Cardiac fibroblast (primary cell): ENCODE results near the gene RASSF8.

ENCODE experiments used
- DNase-seq, 2 donors: peaks; one replicate each; pipeline versions ENCODE4 v3.0.0 to v3.0.0-alpha.2; 2010; ENCODE audit warnings: low read depth in 2 of 2
- H3K4me3 ChIP-seq, 2 donors: replicated peaks in 1 of 2; 1 replicate in 1 of 2; 2 replicates in 1 of 2; pipeline ENCODE4 v1.5.1; 2011; ENCODE audit warnings: low read depth in 2 of 2, low read length in 2 of 2, mild to moderate bottlenecking in 2 of 2, moderate library complexity in 1 of 2
- CTCF ChIP-seq: IDR thresholded peaks from one replicate; pipeline ENCODE4 v1.5.1; 2011; ENCODE audit warnings: low read depth, mild to moderate bottlenecking, low read length, inconsistent platforms

The RASSF8 gene

GRCh38 chr12:25934456-25934855 is 24.0 kb upstream of the RASSF8 start:
- no peak for TF ChIP-seq CTCF
- no peak for DNase-seq
- no peak overlapping the region for H3K4me3 ChIP-seq

GRCh38 chr12:25935355-25936144 is 22.9 kb upstream of the RASSF8 start:
- peak in 1 of 2 donors; percentile 38 for DNase-seq
- TF ChIP-seq CTCF, result no peak
- H3K4me3 ChIP-seq, result no peak overlapping the region

GRCh38 chr12:25937096-25937495 is 21.4 kb upstream of the RASSF8 start:
- DNase-seq, result no peak
- no peak overlapping the region for H3K4me3 ChIP-seq
- TF ChIP-seq CTCF, result no peak

- no peak for TF ChIP-seq CTCF
- DNase-seq, result no peak
- H3K4me3 ChIP-seq, result no peak overlapping the region
These were observed 19.9 kb upstream of the RASSF8 start for GRCh38 chr12:25938581-25938980.

GRCh38 chr12:25939606-25940005 is 18.9 kb upstream of the RASSF8 start:
- H3K4me3 ChIP-seq, result no peak overlapping the region
- TF ChIP-seq CTCF, result no peak
- DNase-seq, result no peak

GRCh38 chr12:25940886-25941285 is 17.6 kb upstream of the RASSF8 start:
- no peak for TF ChIP-seq CTCF

GRCh38 chr12:25942709-25943108 is 15.8 kb upstream of the RASSF8 start:
- H3K4me3 ChIP-seq, result no peak overlapping the region
- no peak for TF ChIP-seq CTCF
- peak in 1 of 2 donors; percentile 39 for DNase-seq

More at GRCh38 chr12:25940886-25941285, 17.6 kb upstream of the RASSF8 start:
- DNase-seq, result no peak
- H3K4me3 ChIP-seq, result no peak overlapping the region
